Spinal cord (tissue), 10 donors: ENCODE data around the gene DIDO1. TPM values are rescaled to one million over a fixed set of nuclear protein-coding genes. Genes with fewer than 3 reads are reported as not detected.
"Not testable (repeated sequence)": the region's sequence is repeated elsewhere in the genome, so short reads cannot be mapped to it uniquely, and the experiment has no call there.

Experiments used
- DNase-seq, 6 donors: peaks; one replicate each; pipeline versions ENCODE4 v3.0.0 to v3.0.0-alpha.2; 2013 to 2015; ENCODE audit warnings: low spot score in 6 of 6, low read depth in 4 of 6
- H3K27ac ChIP-seq: one replicate; pipeline ENCODE4 v1.5.1; 2013; ENCODE audit warnings: low read depth, low read length, control low read depth
- H3K27me3 ChIP-seq: one replicate; pipeline ENCODE4 v1.6.1; 2013; ENCODE audit warnings: low read length; ENCODE audit not compliant: control insufficient read depth, insufficient read depth
- H3K36me3 ChIP-seq: one replicate; pipeline ENCODE4 v1.6.1; 2013; ENCODE audit warnings: low read length; ENCODE audit not compliant: control insufficient read depth, insufficient read depth
- H3K4me1 ChIP-seq: one replicate; pipeline ENCODE4 v1.6.1; 2013; ENCODE audit warnings: low read length; ENCODE audit not compliant: control insufficient read depth, insufficient read depth
- H3K4me3 ChIP-seq: one replicate; pipeline ENCODE4 v1.5.1; 2013; ENCODE audit warnings: low read depth, low read length, control low read depth
- H3K9me3 ChIP-seq: one replicate; pipeline ENCODE4 v1.6.1; 2013; ENCODE audit warnings: low read length; ENCODE audit not compliant: control insufficient read depth, insufficient read depth
- WGBS: methylation state at CpG from one replicate; pipeline ENCODE4 v1.1.5; 2013; ENCODE audit warnings: missing lambda C conversion rate; ENCODE audit not compliant: insufficient coverage; 5-methylcytosine and 5-hydroxymethylcytosine counted together
- polyA plus RNA-seq, 2 donors: library from polyadenylated mRNA; unstranded; fragments of 120-200 nt; gene quantifications; one replicate each; pipeline ENCODE4 v1.2.1, GENCODE V29; 2013; ENCODE audit not compliant: insufficient read length in 2 of 2
- total RNA-seq, 2 donors: library from RNA; depleted of rRNA in 1 of 2; stranded (reverse); fragments of 120-200 nt in 1 of 2; fragments of >200 nt in 1 of 2; gene quantifications; one replicate each; pipeline versions ENCODE4 v1.2.3 to v1.2.4, GENCODE V29; 2013 to 2014
- donor health status: healthy.

Gene DIDO1
- total and polyA plus RNA-seq, 4 donors: 35.4 to 54.7 (median 45.8) TPM

DNA sequence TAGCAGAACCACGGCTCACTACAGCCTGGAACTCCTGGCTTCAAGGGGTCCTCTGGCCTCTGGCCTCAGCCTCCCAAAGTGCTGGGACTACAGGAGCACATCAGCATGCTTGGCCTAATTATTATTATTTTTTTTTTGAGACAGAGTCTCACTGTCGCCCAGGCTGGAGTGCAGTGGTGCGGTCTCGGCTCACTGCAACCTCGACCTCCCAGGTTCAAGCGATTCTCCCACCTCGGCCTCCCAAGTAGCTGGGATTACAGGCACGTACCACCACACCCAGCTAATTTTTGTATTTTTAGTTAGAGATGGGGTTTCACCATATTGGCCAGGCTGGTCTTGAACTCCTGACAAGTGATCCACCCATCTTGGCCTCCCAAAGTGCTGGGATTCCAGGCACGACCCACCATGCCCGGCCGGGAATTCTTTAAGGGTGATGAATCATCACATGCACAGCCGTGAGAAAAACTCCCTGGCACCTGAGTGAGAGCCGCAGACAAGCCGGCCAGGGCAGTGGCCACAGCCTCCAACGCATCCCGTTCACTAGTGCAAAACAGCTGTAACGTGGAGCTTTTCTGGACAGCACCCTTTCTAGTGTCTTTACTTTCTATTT, 3.1 kb downstream of the DIDO1 start:
- not testable (repeated sequence) for H3K27ac ChIP-seq

GRCh38 chr20:62922451-62922921, 3.8 kb downstream of the DIDO1 start:
- Histone ChIP-seq H3K36me3 (peaks cover 4% of the 10 kb centered on the region), H3K27me3 (no peaks in the 10 kb centered on the region), H3K9me3 (no peaks in the 10 kb centered on the region), H3K4me3 (no peak overlapping the region), H3K4me1 (peaks cover 55% of the 10 kb centered on the region), H3K27ac (no peak overlapping the region)
- no peak for DNase-seq
- WGBS: 73% methylated on average over 12 of the region's 14 CpGs

More for the DNA sequence above, 3.1 kb downstream of the DIDO1 start:
- not testable (repeated sequence) for H3K27me3 ChIP-seq, DNase-seq, H3K36me3 ChIP-seq, H3K9me3 ChIP-seq, H3K4me3 ChIP-seq
- 100% methylated on average over 1 of the region's 17 CpGs for whole genome bisulfite sequencing
- H3K4me1 ChIP-seq: peaks cover 51% of the 10 kb centered on the region

- H3K4me1 ChIP-seq: peaks cover 52% of the 10 kb centered on the region
- WGBS: 18% methylated on average over 4 of the region's 8 CpGs
- no peak overlapping the region for H3K4me3 ChIP-seq
- H3K27ac ChIP-seq: no peak overlapping the region
- H3K27me3 ChIP-seq: no peaks in the 10 kb centered on the region
- no peaks in the 10 kb centered on the region for H3K9me3 ChIP-seq
- H3K36me3 ChIP-seq: peaks cover 4% of the 10 kb centered on the region
- DNase-seq: peak in 2 of 6 donors; percentile 46 to 53
These were observed 5.1 kb downstream of the DIDO1 start for GRCh38 chr20:62921119-62921687.

DNA sequence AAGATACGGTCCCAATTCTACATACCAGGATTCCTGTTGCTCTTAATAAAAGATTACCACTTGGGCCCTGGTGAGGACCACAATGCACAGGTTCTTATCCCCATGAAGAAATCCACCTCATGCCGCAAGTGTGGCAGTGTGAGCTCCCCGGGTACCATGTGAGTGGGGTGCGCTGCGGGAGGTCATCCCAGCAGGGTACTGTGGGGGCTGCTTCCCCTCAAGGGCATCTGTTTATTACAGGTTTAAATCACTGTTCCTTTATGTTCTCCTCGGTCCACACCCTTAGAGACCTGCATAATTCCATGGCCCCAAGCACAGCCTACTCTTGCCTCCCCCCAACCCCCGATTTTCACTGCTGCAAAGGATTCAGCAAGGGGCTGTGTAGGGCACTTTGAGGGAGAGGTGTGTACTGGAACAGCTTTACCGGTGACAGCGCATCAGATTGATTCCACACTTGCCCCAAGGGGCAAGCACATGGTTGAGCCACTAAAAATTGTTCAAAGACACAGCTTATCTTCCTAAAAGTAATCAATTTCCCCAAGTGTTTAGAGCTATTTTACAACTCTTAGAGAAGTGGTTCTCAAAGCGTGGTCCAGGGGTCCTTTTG, 6.2 kb downstream of the DIDO1 start:
- WGBS: 44% methylated on average over 6 of the region's 10 CpGs
- H3K4me3 ChIP-seq: no peak overlapping the region
- H3K4me1 ChIP-seq: peaks cover 57% of the 10 kb centered on the region
- DNase-seq: no peak
- no peaks in the 10 kb centered on the region for H3K9me3 ChIP-seq
- no peaks in the 10 kb centered on the region for H3K36me3 ChIP-seq
- no peaks in the 10 kb centered on the region for H3K27me3 ChIP-seq
- H3K27ac ChIP-seq: no peak overlapping the region

DNA sequence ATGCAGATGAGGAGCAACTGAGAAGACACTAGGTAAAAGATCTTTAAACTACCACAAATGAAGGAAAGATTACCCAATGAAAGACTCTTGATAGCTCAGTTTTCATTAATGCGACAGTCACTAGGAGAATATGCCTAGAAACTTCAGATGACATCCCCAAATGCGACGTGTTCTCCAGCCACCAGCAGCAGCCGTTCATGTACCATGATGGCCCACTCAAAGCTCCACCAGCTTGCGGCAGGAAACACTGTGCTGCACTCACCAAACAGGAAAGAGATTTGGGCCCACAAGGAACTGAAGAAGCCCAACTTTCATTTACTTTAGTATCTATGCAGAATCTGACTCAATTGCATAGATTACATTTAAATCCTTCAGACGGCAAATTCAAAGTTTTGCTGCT, 7.5 kb downstream of the DIDO1 start:
- no peak overlapping the region for H3K27ac ChIP-seq
- H3K9me3 ChIP-seq: no peaks in the 10 kb centered on the region
- peaks cover 59% of the 10 kb centered on the region for H3K4me1 ChIP-seq
- no peaks in the 10 kb centered on the region for H3K27me3 ChIP-seq
- H3K4me3 ChIP-seq: no peak overlapping the region
- no peak for DNase-seq
- peaks cover 3% of the 10 kb centered on the region for H3K36me3 ChIP-seq
- WGBS: 71% methylated on average over 5 of the region's 6 CpGs

- Histone ChIP-seq H3K27me3 (no peaks in the 10 kb centered on the region), H3K9me3 (no peaks in the 10 kb centered on the region), H3K4me1 (peaks cover 58% of the 10 kb centered on the region), H3K4me3 (no peak overlapping the region), H3K27ac (no peak overlapping the region), H3K36me3 (peaks cover 7% of the 10 kb centered on the region)
- 45% methylated on average over 3 of the region's 3 CpGs for WGBS
- no peak for DNase-seq
These were observed 8.2 kb downstream of the DIDO1 start for GRCh38 chr20:62918147-62918546.

- H3K27me3 ChIP-seq: no peaks in the 10 kb centered on the region
- no peaks in the 10 kb centered on the region for H3K9me3 ChIP-seq
- no CpG with 5 or more reads among the region's 3 CpGs for WGBS
- no peak for DNase-seq
- H3K27ac ChIP-seq: no peak overlapping the region
- peaks cover 54% of the 10 kb centered on the region for H3K4me1 ChIP-seq
- H3K36me3 ChIP-seq: peaks cover 11% of the 10 kb centered on the region
- no peak overlapping the region for H3K4me3 ChIP-seq
These were observed 8.6 kb downstream of the DIDO1 start for GRCh38 chr20:62917720-62918119.

- Histone ChIP-seq H3K27ac (peak overlapping the region; percentile 4), H3K4me1 (peaks cover 47% of the 10 kb centered on the region)
- 73% methylated on average over 9 of the region's 10 CpGs for WGBS
These were observed 9.4 kb downstream of the DIDO1 start for GRCh38 chr20:62916703-62917476.

GRCh38 chr20:62914970-62915457, 11.3 kb downstream of the DIDO1 start:
- WGBS: 18% methylated on average over 6 of the region's 8 CpGs
- Histone ChIP-seq H3K4me3 (no peak overlapping the region), H3K9me3 (no peaks in the 10 kb centered on the region), H3K27me3 (no peaks in the 10 kb centered on the region), H3K4me1 (peaks cover 32% of the 10 kb centered on the region), H3K27ac (no peak overlapping the region), H3K36me3 (peaks cover 35% of the 10 kb centered on the region)
- peak in 2 of 6 donors; percentile 80 to 83 for DNase-seq

More at GRCh38 chr20:62916703-62917476, 9.4 kb downstream of the DIDO1 start:
- no peak for DNase-seq
- Histone ChIP-seq H3K4me3 (no peak overlapping the region), H3K27me3 (no peaks in the 10 kb centered on the region), H3K36me3 (peaks cover 16% of the 10 kb centered on the region), H3K9me3 (no peaks in the 10 kb centered on the region)
